ENCODE data around the gene MED12L.

The MED12L gene

GRCh38 chr3:151395806-151396205 is 310.3 kb downstream of the MED12L start:
- Histone ChIP-seq H3F3A (ENCODE audit: insufficient read depth, low read length) (no peaks in the 10 kb centered on the region), H3K9me2 (replicated peaks; ENCODE audit: insufficient read depth, low read length) (no peaks in the 10 kb centered on the region), H3K27ac (ENCODE audit: low read length) (no peak overlapping the region), H3K9me3 (replicated peaks; ENCODE audit: insufficient read depth, low read length) (no peaks in the 10 kb centered on the region), H3K9ac (ENCODE audit: low read length) (no peak overlapping the region), H4K20me1 (ENCODE audit: insufficient read depth, low read length) (no peaks in the 10 kb centered on the region), H2AFZ (ENCODE audit: low read length) (no peak overlapping the region), H3K27me3 (replicated peaks; ENCODE audit: insufficient read depth, low read length) (no peaks in the 10 kb centered on the region), H3K4me2 (ENCODE audit: low read depth, low read length) (no peak overlapping the region), H3K4me3 (ENCODE audit: low read length) (no peak overlapping the region), H3K36me3 (replicated peaks; ENCODE audit: insufficient read depth, low read length) (no peaks in the 10 kb centered on the region), H3K79me2 (ENCODE audit: low read length) (no peaks in the 10 kb centered on the region), H3K4me1 (ENCODE audit: low read length) (no peaks in the 10 kb centered on the region)
- no peak for DNase-seq
- TF ChIP-seq CTCF (IDR thresholded peaks at IDR 0.05; ENCODE audit: low read length), result no peak
- TF ChIP-seq EZH2 (optimal IDR thresholded peaks at IDR 0.05; ENCODE audit: low read depth, low read length), result no peak
- no peak for TF ChIP-seq EZH2phosphoT487 (IDR thresholded peaks at IDR 0.05; ENCODE audit: low read length)

- Histone ChIP-seq H3F3A (ENCODE audit: insufficient read depth, low read length) (no peaks in the 10 kb centered on the region), H3K4me2 (ENCODE audit: low read depth, low read length) (no peak overlapping the region), H3K9me2 (replicated peaks; ENCODE audit: insufficient read depth, low read length) (no peaks in the 10 kb centered on the region), H3K9me3 (replicated peaks; ENCODE audit: insufficient read depth, low read length) (no peaks in the 10 kb centered on the region), H3K79me2 (ENCODE audit: low read length) (no peaks in the 10 kb centered on the region), H2AFZ (ENCODE audit: low read length) (no peak overlapping the region), H3K9ac (ENCODE audit: low read length) (no peak overlapping the region), H3K27me3 (replicated peaks; ENCODE audit: insufficient read depth, low read length) (no peaks in the 10 kb centered on the region), H3K4me3 (ENCODE audit: low read length) (no peak overlapping the region), H3K4me1 (ENCODE audit: low read length) (no peaks in the 10 kb centered on the region), H4K20me1 (ENCODE audit: insufficient read depth, low read length) (no peaks in the 10 kb centered on the region), H3K36me3 (replicated peaks; ENCODE audit: insufficient read depth, low read length) (no peaks in the 10 kb centered on the region), H3K27ac (ENCODE audit: low read length) (no peak overlapping the region)
- TF ChIP-seq EZH2phosphoT487 (IDR thresholded peaks at IDR 0.05; ENCODE audit: low read length), result no peak
- no peak for TF ChIP-seq EZH2 (optimal IDR thresholded peaks at IDR 0.05; ENCODE audit: low read depth, low read length)
- TF ChIP-seq CTCF (IDR thresholded peaks at IDR 0.05; ENCODE audit: low read length), result no peak
- DNase-seq, result peak; percentile 61
Observed at GRCh38 chr3:151398895-151399294, 313.4 kb downstream of the MED12L start.

GRCh38 chr3:151400341-151400740 is 314.9 kb downstream of the MED12L start:
- Histone ChIP-seq H3K4me2 (ENCODE audit: low read depth, low read length) (no peak overlapping the region), H3F3A (ENCODE audit: insufficient read depth, low read length) (no peaks in the 10 kb centered on the region), H3K9ac (ENCODE audit: low read length) (no peak overlapping the region), H3K4me1 (ENCODE audit: low read length) (no peaks in the 10 kb centered on the region), H4K20me1 (ENCODE audit: insufficient read depth, low read length) (no peaks in the 10 kb centered on the region), H3K9me2 (replicated peaks; ENCODE audit: insufficient read depth, low read length) (no peaks in the 10 kb centered on the region), H2AFZ (ENCODE audit: low read length) (no peak overlapping the region), H3K79me2 (ENCODE audit: low read length) (no peaks in the 10 kb centered on the region), H3K36me3 (replicated peaks; ENCODE audit: insufficient read depth, low read length) (no peaks in the 10 kb centered on the region), H3K27me3 (replicated peaks; ENCODE audit: insufficient read depth, low read length) (no peaks in the 10 kb centered on the region), H3K4me3 (ENCODE audit: low read length) (no peak overlapping the region), H3K27ac (ENCODE audit: low read length) (no peak overlapping the region), H3K9me3 (replicated peaks; ENCODE audit: insufficient read depth, low read length) (no peaks in the 10 kb centered on the region)
- DNase-seq, result no peak
- no peak for TF ChIP-seq EZH2 (optimal IDR thresholded peaks at IDR 0.05; ENCODE audit: low read depth, low read length)
- no peak for TF ChIP-seq CTCF (IDR thresholded peaks at IDR 0.05; ENCODE audit: low read length)
- no peak for TF ChIP-seq EZH2phosphoT487 (IDR thresholded peaks at IDR 0.05; ENCODE audit: low read length)
